ENCODE data around the gene ZG16B. TPM values are rescaled to one million over a fixed set of nuclear protein-coding genes. Genes with fewer than 3 reads are reported as not detected.

Gene ZG16B
- total RNA-seq, 1 donor from 2014 or later: not detected

- H3K27me3 ChIP-seq: no peaks in the 10 kb centered on the region
- H3K27me3 Mint-ChIP-seq (ENCODE audit: insufficient read depth, low read depth): peaks cover 2% of the 10 kb centered on the region
- no peak overlapping the region for H3K4me3 ChIP-seq
- H3K27ac ChIP-seq: no peak overlapping the region
- no peaks in the 10 kb centered on the region for H4K20me1 ChIP-seq (ENCODE audit: low read depth)
- H3K9me3 Mint-ChIP-seq: no peaks in the 10 kb centered on the region
- H3K4me1 ChIP-seq: no peaks in the 10 kb centered on the region
- TF ChIP-seq EZH2 (IDR thresholded peaks at IDR 0.05): no peak
- no peak for TF ChIP-seq EZH2phosphoT487 (IDR thresholded peaks at IDR 0.05)
- no peak overlapping the region for H3K27ac Mint-ChIP-seq
- H3K79me2 ChIP-seq (ENCODE audit: low read depth): no peaks in the 10 kb centered on the region
- H3K4me3 Mint-ChIP-seq: no peak overlapping the region
- DNase-seq (ENCODE audit: low spot score): no peak
- H3K4me1 Mint-ChIP-seq: no peaks in the 10 kb centered on the region
- no peaks in the 10 kb centered on the region for H3K36me3 ChIP-seq
- H3K9ac ChIP-seq: no peak overlapping the region
- no peak overlapping the region for H3K4me2 ChIP-seq
- no peaks in the 10 kb centered on the region for H3K36me3 Mint-ChIP-seq
- no peaks in the 10 kb centered on the region for H3K9me3 ChIP-seq (ENCODE audit: low read depth)
- no peaks in the 10 kb centered on the region for H3F3A ChIP-seq (ENCODE audit: low read depth)
- no peak overlapping the region for H2AFZ ChIP-seq (replicated peaks)
Measured at GRCh38 chr16:2828876-2829430, 1.1 kb upstream of the ZG16B start.

- Mint-ChIP-seq H3K4me1 (peaks cover under 1% of the 10 kb centered on the region), H3K4me3 (no peak overlapping the region), H3K9me3 (no peaks in the 10 kb centered on the region), H3K36me3 (no peaks in the 10 kb centered on the region), H3K27me3 (ENCODE audit: insufficient read depth, low read depth) (peaks cover 2% of the 10 kb centered on the region), H3K27ac (no peak overlapping the region)
- TF ChIP-seq CTCF (IDR thresholded peaks at IDR 0.05) (no peak), EZH2phosphoT487 (IDR thresholded peaks at IDR 0.05) (no peak)
- Histone ChIP-seq H3K9ac (no peak overlapping the region), H3K79me2 (ENCODE audit: low read depth) (no peaks in the 10 kb centered on the region), H3K9me3 (ENCODE audit: low read depth) (no peaks in the 10 kb centered on the region), H3K36me3 (no peaks in the 10 kb centered on the region), H3K27ac (no peak overlapping the region), H2AFZ (replicated peaks) (no peak overlapping the region), H3K4me1 (no peaks in the 10 kb centered on the region), H4K20me1 (ENCODE audit: low read depth) (no peaks in the 10 kb centered on the region), H3K27me3 (no peaks in the 10 kb centered on the region), H3F3A (ENCODE audit: low read depth) (no peaks in the 10 kb centered on the region), H3K4me2 (no peak overlapping the region), H3K4me3 (no peak overlapping the region)
- no peak for DNase-seq (ENCODE audit: low spot score)
Measured at GRCh38 chr16:2830355-2830695, 222 bp downstream of the ZG16B start.

GRCh38 chr16:2831203-2831602, 1.1 kb downstream of the ZG16B start:
- no peaks in the 10 kb centered on the region for H3K9me3 ChIP-seq (ENCODE audit: low read depth)
- H3K9ac ChIP-seq: no peak overlapping the region
- no peaks in the 10 kb centered on the region for H3K9me3 Mint-ChIP-seq
- H4K20me1 ChIP-seq (ENCODE audit: low read depth): no peaks in the 10 kb centered on the region
- H3K79me2 ChIP-seq (ENCODE audit: low read depth): no peaks in the 10 kb centered on the region
- H3K4me3 Mint-ChIP-seq: no peak overlapping the region
- H3K36me3 Mint-ChIP-seq: no peaks in the 10 kb centered on the region
- no peak overlapping the region for H3K27ac Mint-ChIP-seq
- no peak overlapping the region for H2AFZ ChIP-seq (replicated peaks)
- H3K36me3 ChIP-seq: no peaks in the 10 kb centered on the region
- H3K4me1 ChIP-seq: no peaks in the 10 kb centered on the region
- H3K27me3 ChIP-seq: no peaks in the 10 kb centered on the region
- TF ChIP-seq EZH2 (IDR thresholded peaks at IDR 0.05) (no peak), CTCF (IDR thresholded peaks at IDR 0.05) (no peak), EZH2phosphoT487 (IDR thresholded peaks at IDR 0.05) (no peak)
- no peaks in the 10 kb centered on the region for H3F3A ChIP-seq (ENCODE audit: low read depth)
- peaks cover 6% of the 10 kb centered on the region for H3K4me1 Mint-ChIP-seq
- no peak for DNase-seq (ENCODE audit: low spot score)
- no peak overlapping the region for H3K27ac ChIP-seq
- H3K4me2 ChIP-seq: no peak overlapping the region
- peaks cover 6% of the 10 kb centered on the region for H3K27me3 Mint-ChIP-seq (ENCODE audit: insufficient read depth, low read depth)
- no peak overlapping the region for H3K4me3 ChIP-seq

GRCh38 chr16:2833776-2834175, 3.7 kb downstream of the ZG16B start:
- Histone ChIP-seq H3F3A (ENCODE audit: low read depth) (no peaks in the 10 kb centered on the region), H3K27ac (no peak overlapping the region)

More at GRCh38 chr16:2833776-2834175, 3.7 kb downstream of the ZG16B start:
- no peak for DNase-seq (ENCODE audit: low spot score)
- peaks cover 6% of the 10 kb centered on the region for H3K27me3 ChIP-seq
- no peak overlapping the region for H3K4me2 ChIP-seq
- H3K9ac ChIP-seq: no peak overlapping the region
- H2AFZ ChIP-seq (replicated peaks): no peak overlapping the region
- H3K4me1 Mint-ChIP-seq: peaks cover 15% of the 10 kb centered on the region
- no peaks in the 10 kb centered on the region for H3K9me3 Mint-ChIP-seq
- H3K27ac Mint-ChIP-seq: no peak overlapping the region
- H3K79me2 ChIP-seq (ENCODE audit: low read depth): no peaks in the 10 kb centered on the region
- no peak overlapping the region for H3K4me3 ChIP-seq
- no peaks in the 10 kb centered on the region for H3K9me3 ChIP-seq (ENCODE audit: low read depth)
- H3K36me3 Mint-ChIP-seq: no peaks in the 10 kb centered on the region
- TF ChIP-seq EZH2phosphoT487 (IDR thresholded peaks at IDR 0.05) (no peak), EZH2 (IDR thresholded peaks at IDR 0.05) (no peak), CTCF (IDR thresholded peaks at IDR 0.05) (no peak)
- H3K27me3 Mint-ChIP-seq (ENCODE audit: insufficient read depth, low read depth): peaks cover 16% of the 10 kb centered on the region
- H4K20me1 ChIP-seq (ENCODE audit: low read depth): no peaks in the 10 kb centered on the region
- no peaks in the 10 kb centered on the region for H3K36me3 ChIP-seq
- no peak overlapping the region for H3K4me3 Mint-ChIP-seq
- H3K4me1 ChIP-seq: no peaks in the 10 kb centered on the region
